Epithelial cell of proximal tubule (primary cell): Measurements from ENCODE around the gene SORBS2. TPM values are rescaled to one million over a fixed set of nuclear protein-coding genes. Genes with fewer than 3 reads are reported as not detected.

Experiments used
- DNase-seq: peaks from one replicate; pipeline ENCODE4 v3.0.0-alpha.2; 2011; ENCODE audit warnings: low read depth
- H3K4me3 ChIP-seq: 2 replicates; pipeline ENCODE4 v1.5.1; 2011; ENCODE audit warnings: low read depth, mild to moderate bottlenecking, low read length
- CTCF ChIP-seq: conservative IDR thresholded peaks from 2 replicates; pipeline ENCODE4 v1.5.1; 2012; ENCODE audit warnings: low read depth, mild to moderate bottlenecking, low read length
- total RNA-seq: library from RNA; depleted of rRNA; stranded (reverse); fragments of >200 nt; gene quantifications from 2 replicates; pipeline ENCODE4 v1.2.3, GENCODE V29; 2015

SORBS2 gene
- total RNA-seq, 1 donor from 2014 or later: 11.6 TPM

GRCh38 chr4:185599553-185600243 lies 212.3 kb downstream of the SORBS2 start:
- DNase-seq: no peak
- no peak for TF ChIP-seq CTCF
- H3K4me3 ChIP-seq: no peak overlapping the region

GRCh38 chr4:185598846-185599552 lies 213.0 kb downstream of the SORBS2 start:
- H3K4me3 ChIP-seq: no peak overlapping the region
- no peak for TF ChIP-seq CTCF
- DNase-seq: no peak

GRCh38 chr4:185597532-185598188 lies 214.3 kb downstream of the SORBS2 start:
- TF ChIP-seq CTCF: peak; percentile 99
- DNase-seq: no peak
- H3K4me3 ChIP-seq: no peak overlapping the region

- TF ChIP-seq CTCF: no peak
- no peak overlapping the region for H3K4me3 ChIP-seq
- no peak for DNase-seq
Observed at GRCh38 chr4:185592845-185593488, 219.0 kb downstream of the SORBS2 start.

- DNase-seq: no peak
- H3K4me3 ChIP-seq: no peak overlapping the region
- TF ChIP-seq CTCF: no peak
Observed at GRCh38 chr4:185592438-185592837, 219.6 kb downstream of the SORBS2 start.

- no peak for TF ChIP-seq CTCF
- no peak overlapping the region for H3K4me3 ChIP-seq
- no peak for DNase-seq
Observed at GRCh38 chr4:185591679-185592141, 220.3 kb downstream of the SORBS2 start.
